Fibroblast of lung (primary cell): Measurements from ENCODE around the gene MAP3K3.

ENCODE experiments used
- CTCF ChIP-seq, 2 donors: IDR thresholded peaks in 1 of 2; conservative IDR thresholded peaks in 1 of 2; 1 replicate in 1 of 2; 2 replicates in 1 of 2; pipeline ENCODE4 v1.5.1; 2011 to 2012; ENCODE audit warnings: low read length in 2 of 2, control low read depth in 1 of 2, inconsistent platforms in 1 of 2, low read depth in 1 of 2, mild to moderate bottlenecking in 1 of 2
- EZH2 ChIP-seq: IDR thresholded peaks from 2 replicates; pipeline ENCODE4 v1.5.1; 2012; ENCODE audit warnings: low read length, control low read depth, mild to moderate bottlenecking; ENCODE audit errors: missing control alignments

- TF ChIP-seq CTCF (conservative IDR thresholded peaks at IDR 0.05 in 1 of 2, IDR thresholded peaks at IDR 0.05 in 1 of 2; ENCODE audit: low read depth in 1 of 2, low read length in 2 of 2): no peak
- TF ChIP-seq EZH2: no peak
Measured at GRCh38 chr17:63579633-63580032, 42.6 kb upstream of the MAP3K3 start.
